Skeletal muscle tissue (tissue), 4 donors: ENCODE data around the gene MSH4. TPM values are rescaled to one million over a fixed set of nuclear protein-coding genes. Genes with fewer than 3 reads are reported as not detected.
"Not testable (repeated sequence)": the region's sequence is repeated elsewhere in the genome, so short reads cannot be mapped to it uniquely, and the experiment has no call there.

Experiments used
- H3K27ac ChIP-seq: one replicate; pipeline ENCODE4 v1.7.0; 2013; ENCODE audit warnings: mild to moderate bottlenecking, low read depth, low read length, inconsistent platforms
- H3K27me3 ChIP-seq, 3 donors: one replicate each; pipeline ENCODE4 v1.7.0; 2013; ENCODE audit warnings: low read length in 3 of 3; ENCODE audit not compliant: control insufficient read depth in 3 of 3, insufficient read depth in 3 of 3
- H3K36me3 ChIP-seq, 3 donors: one replicate each; pipeline ENCODE4 v1.7.0; 2013; ENCODE audit warnings: low read length in 3 of 3; ENCODE audit not compliant: control insufficient read depth in 3 of 3, insufficient read depth in 3 of 3
- H3K4me1 ChIP-seq, 3 donors: one replicate each; pipeline ENCODE4 v1.7.0; 2013; ENCODE audit warnings: low read length in 3 of 3, mild to moderate bottlenecking in 3 of 3; ENCODE audit not compliant: control insufficient read depth in 3 of 3, insufficient read depth in 3 of 3
- H3K4me3 ChIP-seq, 3 donors: one replicate each; pipeline ENCODE4 v1.7.0; 2013; ENCODE audit warnings: low read length in 3 of 3
- H3K9ac ChIP-seq, 3 donors: one replicate each; pipeline ENCODE4 v1.7.0; 2013; ENCODE audit warnings: low read length in 3 of 3, mild to moderate bottlenecking in 3 of 3, moderate library complexity in 2 of 3, low read depth in 1 of 3
- H3K9me3 ChIP-seq, 3 donors: one replicate each; pipeline ENCODE4 v1.7.0; 2013; ENCODE audit warnings: low read length in 3 of 3; ENCODE audit not compliant: control insufficient read depth in 3 of 3
- total RNA-seq: library from RNA; depleted of rRNA; stranded (reverse); fragments of >200 nt; gene quantifications from one replicate; pipeline ENCODE4 v1.2.3, GENCODE V29; 2014
- donor health status: Osteomylitis.

The MSH4 gene
- total RNA-seq, result 1.0 TPM

DNA sequence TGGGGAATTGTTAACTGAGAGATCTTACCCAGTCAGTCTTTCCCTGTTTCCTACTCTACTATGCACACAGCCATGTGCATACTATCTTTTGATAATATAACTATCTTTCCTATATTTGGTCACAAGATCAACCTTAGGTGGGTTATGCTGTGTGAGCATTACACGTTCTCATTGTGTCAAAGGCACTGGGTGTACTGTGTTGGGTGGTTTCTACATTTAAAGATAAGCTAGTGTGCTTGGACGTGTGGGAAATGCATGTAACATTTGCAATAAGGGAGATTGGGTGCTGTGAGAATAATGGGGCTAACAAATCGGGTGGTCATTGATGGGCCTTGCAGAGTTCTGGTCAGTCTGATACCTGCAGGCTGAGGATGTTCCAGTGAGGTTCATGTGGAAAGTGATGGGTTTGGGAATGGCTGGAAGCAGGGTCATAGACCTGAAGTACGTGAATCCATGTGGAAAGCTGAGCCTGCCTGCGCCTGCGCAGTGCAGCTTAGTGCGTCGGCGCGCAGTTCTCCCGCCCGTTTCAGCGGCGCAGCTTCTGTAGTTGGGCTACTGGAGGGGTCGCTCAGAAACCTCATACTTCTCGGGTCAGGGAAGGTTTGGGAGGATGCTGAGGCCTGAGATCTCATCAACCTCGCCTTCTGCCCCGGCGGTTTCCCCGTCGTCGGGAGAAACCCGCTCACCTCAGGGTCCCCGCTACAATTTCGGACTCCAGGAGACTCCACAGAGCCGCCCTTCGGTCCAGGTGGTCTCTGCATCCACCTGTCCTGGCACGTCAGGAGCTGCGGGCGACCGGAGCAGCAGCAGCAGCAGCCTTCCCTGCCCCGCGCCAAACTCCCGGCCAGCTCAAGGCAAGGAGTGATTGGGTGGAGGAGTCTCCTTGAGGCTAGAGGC is at the start of gene MSH4:
Gene MSH4, plus strand, starts transcription at position 507 of the 897 bp plus-strand sequence. Its CDS starts 104 bp downstream, at position 611.
- H3K27me3 ChIP-seq, result no peaks in the 10 kb centered on the region
- H3K9me3 ChIP-seq, result no peaks in the 10 kb centered on the region
- H3K27ac ChIP-seq, result no peak within 1 kb of the TSS
- peaks cover 45 to 67% (median 66%) of the 10 kb centered on the region in 3 donors for H3K36me3 ChIP-seq
- H3K4me3 ChIP-seq, result no peak within 1 kb of the TSS
- H3K9ac ChIP-seq, result no peak within 1 kb of the TSS
- H3K4me1 ChIP-seq, result no peaks in the 10 kb centered on the region

DNA sequence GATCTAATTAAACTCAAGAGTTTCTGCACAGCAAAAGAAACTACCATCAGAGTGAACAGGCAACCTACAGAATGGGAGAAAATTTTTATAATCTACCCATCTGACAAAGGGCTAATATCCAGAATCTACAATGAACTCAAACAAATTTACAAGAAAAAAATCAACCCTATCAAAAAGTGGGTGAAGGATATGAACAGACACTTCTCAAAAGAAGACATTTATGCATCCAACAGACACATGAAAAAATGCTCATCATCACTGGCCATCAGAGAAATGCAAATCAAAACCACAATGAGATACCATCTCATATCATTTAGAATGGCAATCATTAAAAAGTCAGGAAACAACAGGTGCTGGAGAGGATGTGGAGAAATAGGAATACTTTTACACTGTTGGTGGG is 39.5 kb upstream of the MSH4 start:
- not testable (repeated sequence) for H3K9ac ChIP-seq, H3K27ac ChIP-seq, H3K27me3 ChIP-seq, H3K4me1 ChIP-seq, H3K9me3 ChIP-seq, H3K4me3 ChIP-seq
- H3K36me3 ChIP-seq, result peaks cover 10 to 25% (median 20%) of the 10 kb centered on the region in 3 donors

DNA sequence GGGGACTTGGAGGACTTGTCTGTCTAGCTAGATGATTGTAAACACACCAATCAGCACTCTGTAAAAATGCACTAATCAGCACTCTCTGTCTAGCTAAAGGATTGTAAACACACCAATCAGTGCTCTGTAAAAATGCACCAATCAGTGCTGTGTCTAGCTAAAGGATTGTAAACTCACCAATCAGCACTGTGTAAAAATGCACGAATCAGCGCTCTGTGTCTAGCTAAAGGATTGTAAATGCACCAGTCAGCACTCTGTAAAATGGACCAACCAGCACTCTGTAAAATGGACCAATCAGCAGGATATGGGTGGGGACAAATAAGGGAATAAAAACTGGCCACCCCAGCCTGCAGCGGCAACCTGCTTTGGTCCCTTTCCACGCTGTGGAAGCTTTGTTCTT is 38.1 kb upstream of the MSH4 start:
- H3K27me3 ChIP-seq, H3K4me3 ChIP-seq, H3K4me1 ChIP-seq, H3K9me3 ChIP-seq, H3K27ac ChIP-seq, H3K9ac ChIP-seq: not testable (repeated sequence)
- H3K36me3 ChIP-seq, result peaks cover 10 to 25% (median 14%) of the 10 kb centered on the region in 3 donors

GRCh38 chr1:75764057-75764655 is 32.5 kb upstream of the MSH4 start:
- Histone ChIP-seq H3K27me3 (no peaks in the 10 kb centered on the region), H3K36me3 (peaks cover 0 to 5% (median 4%) of the 10 kb centered on the region in 3 donors), H3K27ac (no peak overlapping the region), H3K9ac (no peak overlapping the region), H3K4me3 (no peak overlapping the region), H3K4me1 (no peaks in the 10 kb centered on the region), H3K9me3 (no peaks in the 10 kb centered on the region)

- peaks cover 0 to 5% (median 4%) of the 10 kb centered on the region in 3 donors for H3K36me3 ChIP-seq
- no peaks in the 10 kb centered on the region for H3K27me3 ChIP-seq
- no peak overlapping the region for H3K27ac ChIP-seq
- no peak overlapping the region for H3K4me3 ChIP-seq
- no peaks in the 10 kb centered on the region for H3K9me3 ChIP-seq
- no peak overlapping the region for H3K9ac ChIP-seq
- no peaks in the 10 kb centered on the region for H3K4me1 ChIP-seq
Observed at GRCh38 chr1:75765697-75766355, 30.9 kb upstream of the MSH4 start.

GRCh38 chr1:75768016-75768415 is 28.7 kb upstream of the MSH4 start:
- no peak overlapping the region for H3K4me3 ChIP-seq
- no peaks in the 10 kb centered on the region for H3K9me3 ChIP-seq

DNA sequence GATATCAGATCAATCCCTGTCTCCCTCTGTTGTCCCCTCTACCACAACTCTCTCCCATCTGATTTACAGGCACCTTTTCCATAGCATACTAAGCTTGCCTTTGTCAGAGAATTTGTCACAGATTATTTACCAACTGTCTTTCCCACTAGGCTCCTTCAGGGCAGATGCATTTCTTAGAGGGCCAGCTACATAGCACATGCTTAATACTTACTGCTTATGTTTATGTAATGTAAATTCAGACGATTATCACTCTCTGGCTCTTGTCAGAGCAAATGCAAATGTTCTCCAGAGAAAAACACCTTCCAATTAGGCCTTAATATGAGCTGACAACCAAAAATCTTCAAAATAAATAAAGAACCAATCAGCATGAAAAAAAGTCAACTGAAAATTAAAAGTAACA is 25.9 kb upstream of the MSH4 start:
- Histone ChIP-seq H3K9me3 (no peaks in the 10 kb centered on the region), H3K27me3 (no peaks in the 10 kb centered on the region), H3K9ac (no peak overlapping the region), H3K27ac (no peak overlapping the region), H3K4me1 (no peaks in the 10 kb centered on the region), H3K36me3 (no peaks in the 10 kb centered on the region), H3K4me3 (no peak overlapping the region)

More at GRCh38 chr1:75768016-75768415, 28.7 kb upstream of the MSH4 start:
- H3K27ac ChIP-seq, result no peak overlapping the region
- H3K9ac ChIP-seq, result no peak overlapping the region
- no peaks in the 10 kb centered on the region for H3K27me3 ChIP-seq
- no peaks in the 10 kb centered on the region for H3K4me1 ChIP-seq
- peaks cover 0 to 5% (median 4%) of the 10 kb centered on the region in 3 donors for H3K36me3 ChIP-seq

DNA sequence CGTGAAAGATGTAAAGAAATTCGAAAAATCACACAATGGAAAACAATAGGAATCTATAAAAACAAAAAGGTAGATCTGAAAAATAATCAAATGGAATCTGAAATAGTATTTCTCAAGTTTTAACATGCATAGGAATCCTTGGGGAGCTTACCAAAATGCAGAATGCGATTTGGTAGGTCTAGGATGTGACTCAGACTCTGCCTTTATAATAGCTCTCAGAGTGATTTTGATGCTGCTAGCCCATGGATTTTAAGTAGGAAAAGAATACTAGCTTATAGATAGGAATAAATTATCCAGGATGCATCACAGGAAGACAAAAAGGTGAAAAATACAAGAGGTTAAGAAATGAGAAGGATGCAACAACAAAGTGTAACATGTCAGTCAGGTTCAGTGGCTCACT is 24.7 kb upstream of the MSH4 start:
- no peaks in the 10 kb centered on the region for H3K4me1 ChIP-seq
- no peaks in the 10 kb centered on the region for H3K9me3 ChIP-seq
- no peak overlapping the region for H3K9ac ChIP-seq
- H3K27ac ChIP-seq, result no peak overlapping the region
- H3K36me3 ChIP-seq, result no peaks in the 10 kb centered on the region
- no peak overlapping the region for H3K4me3 ChIP-seq
- no peaks in the 10 kb centered on the region for H3K27me3 ChIP-seq

- H3K27ac ChIP-seq, result not testable (repeated sequence)
Observed at GRCh38 chr1:75777812-75778211, 18.9 kb upstream of the MSH4 start.

GRCh38 chr1:75778694-75779093 is 18.0 kb upstream of the MSH4 start:
- not testable (repeated sequence) for H3K36me3 ChIP-seq, H3K27ac ChIP-seq, H3K9me3 ChIP-seq, H3K9ac ChIP-seq, H3K4me3 ChIP-seq, H3K4me1 ChIP-seq, H3K27me3 ChIP-seq

More at GRCh38 chr1:75777812-75778211, 18.9 kb upstream of the MSH4 start:
- H3K36me3 ChIP-seq, H3K4me1 ChIP-seq, H3K9ac ChIP-seq, H3K9me3 ChIP-seq, H3K27me3 ChIP-seq, H3K4me3 ChIP-seq: not testable (repeated sequence)
